ENCODE data around the gene EEFSEC. TPM values are rescaled to one million over a fixed set of nuclear protein-coding genes. Genes with fewer than 3 reads are reported as not detected.

Gene EEFSEC
- total RNA-seq, 2 experiments from 2014 or later = 22.1 to 22.7 TPM

DNA sequence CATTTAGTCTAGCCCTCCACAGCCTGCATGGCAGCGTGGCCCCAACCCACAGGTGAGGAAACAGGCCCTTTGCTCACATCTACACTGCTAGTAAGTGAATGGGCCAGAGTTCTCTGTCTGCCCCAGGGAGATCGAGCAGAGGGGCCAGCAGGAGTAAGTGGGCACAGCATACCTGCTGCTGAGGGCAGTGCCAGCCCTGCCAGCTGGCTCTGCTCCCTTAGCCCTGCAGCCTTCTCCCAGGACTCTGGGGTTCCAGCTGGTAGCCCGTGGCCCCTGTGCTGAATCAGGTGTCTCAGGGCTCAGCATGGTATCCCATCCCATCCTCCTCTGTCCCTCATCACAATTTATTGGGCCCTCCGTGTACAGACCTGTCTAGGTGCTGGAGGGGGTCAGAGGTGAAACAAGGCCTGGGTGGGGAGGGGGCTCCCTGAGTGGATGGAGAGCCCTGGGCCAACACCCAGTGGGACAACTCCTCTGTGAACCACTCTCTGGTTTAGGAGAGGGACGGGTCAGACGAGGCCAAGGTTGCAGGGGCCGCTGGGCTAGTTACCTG, 211.6 kb downstream of the EEFSEC start:
- ATAC-seq (ENCODE audit: low read depth) (no peak), DNase-seq (no peak)
- peaks cover 5% of the 10 kb centered on the region for H3K4me1 Mint-ChIP-seq
- POLR2A ChIA-PET = no interaction called here
- no peaks in the 10 kb centered on the region for H3K27me3 Mint-ChIP-seq
- H3K36me3 Mint-ChIP-seq = no peaks in the 10 kb centered on the region
- H3K9me3 Mint-ChIP-seq = no peaks in the 10 kb centered on the region
- H3K4me3 Mint-ChIP-seq = no peak overlapping the region
- no peak overlapping the region for H3K27ac Mint-ChIP-seq

- Mint-ChIP-seq H3K4me1 (peaks cover 5% of the 10 kb centered on the region), H3K36me3 (no peaks in the 10 kb centered on the region), H3K9me3 (no peaks in the 10 kb centered on the region), H3K27me3 (no peaks in the 10 kb centered on the region), H3K4me3 (no peak overlapping the region), H3K27ac (no peak overlapping the region)
- ATAC-seq (ENCODE audit: low read depth) = no peak
- DNase-seq = no peak
- POLR2A ChIA-PET = no interaction called here
Measured at GRCh38 chr3:128366136-128366535, 212.9 kb downstream of the EEFSEC start.

DNA sequence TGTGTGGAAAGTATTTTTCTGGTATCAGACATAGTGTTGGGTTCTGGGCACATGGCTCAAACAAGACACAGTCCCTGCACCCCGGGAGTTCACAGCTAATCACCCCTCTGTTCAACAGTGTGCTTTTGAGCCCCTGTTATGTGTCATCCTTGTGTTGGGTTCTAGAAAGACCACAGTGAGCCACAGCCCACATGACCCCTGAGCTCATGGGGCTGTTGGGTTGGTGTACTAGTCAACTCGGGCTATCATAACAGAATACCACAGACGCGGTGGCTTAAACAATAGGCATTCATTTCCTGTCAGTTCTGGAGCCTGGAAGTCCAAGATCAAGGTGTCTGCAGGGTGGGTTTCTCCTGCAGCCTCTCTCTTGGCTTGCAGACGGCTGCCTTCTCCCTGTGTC, 213.4 kb downstream of the EEFSEC start:
- no peak overlapping the region for H3K4me3 Mint-ChIP-seq

GRCh38 chr3:128367221-128367620, 213.9 kb downstream of the EEFSEC start:
- Mint-ChIP-seq H3K27me3 (no peaks in the 10 kb centered on the region), H3K4me3 (no peak overlapping the region), H3K36me3 (no peaks in the 10 kb centered on the region), H3K9me3 (no peaks in the 10 kb centered on the region), H3K27ac (no peak overlapping the region), H3K4me1 (peaks cover 5% of the 10 kb centered on the region)
- no peak for DNase-seq
- POLR2A ChIA-PET = no interaction called here
- no peak for ATAC-seq (ENCODE audit: low read depth)

More for the DNA sequence above, 213.4 kb downstream of the EEFSEC start:
- Mint-ChIP-seq H3K36me3 (no peaks in the 10 kb centered on the region), H3K27ac (no peak overlapping the region), H3K9me3 (no peaks in the 10 kb centered on the region), H3K27me3 (no peaks in the 10 kb centered on the region), H3K4me1 (peaks cover 5% of the 10 kb centered on the region)
- ATAC-seq (ENCODE audit: low read depth) = no peak
- POLR2A ChIA-PET = no interaction called here
- DNase-seq = no peak

GRCh38 chr3:128367761-128368160, 214.5 kb downstream of the EEFSEC start:
- H3K4me3 Mint-ChIP-seq = no peak overlapping the region
- ATAC-seq (ENCODE audit: low read depth) = no peak
- POLR2A ChIA-PET = no interaction called here
- no peak for DNase-seq
- no peaks in the 10 kb centered on the region for H3K36me3 Mint-ChIP-seq
- H3K27me3 Mint-ChIP-seq = no peaks in the 10 kb centered on the region
- H3K9me3 Mint-ChIP-seq = no peaks in the 10 kb centered on the region
- H3K27ac Mint-ChIP-seq = no peak overlapping the region
- peaks cover 8% of the 10 kb centered on the region for H3K4me1 Mint-ChIP-seq

DNA sequence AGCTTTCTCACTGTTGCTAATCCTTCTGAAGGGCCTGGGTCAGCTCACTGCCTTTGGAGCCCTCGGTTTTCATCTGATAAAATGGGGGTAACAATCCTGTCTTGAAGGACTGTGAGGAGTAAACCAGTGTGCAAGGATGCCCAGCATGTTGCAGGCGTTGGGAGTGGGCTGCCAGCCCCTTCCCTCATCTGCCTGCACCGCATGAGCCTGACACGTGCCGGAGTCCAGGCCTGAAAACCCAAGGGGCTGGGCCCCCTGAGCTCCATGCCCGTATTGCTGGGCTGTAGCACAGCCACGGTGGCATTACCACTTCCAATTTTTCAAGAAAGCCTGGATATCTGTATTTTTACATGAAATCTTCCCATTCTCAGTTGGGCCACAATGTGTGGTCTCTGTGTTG, 215.3 kb downstream of the EEFSEC start:
- Mint-ChIP-seq H3K9me3 (no peaks in the 10 kb centered on the region), H3K27me3 (no peaks in the 10 kb centered on the region), H3K27ac (no peak overlapping the region), H3K36me3 (no peaks in the 10 kb centered on the region), H3K4me3 (no peak overlapping the region), H3K4me1 (peaks cover 9% of the 10 kb centered on the region)
- DNase-seq (no peak), ATAC-seq (ENCODE audit: low read depth) (no peak)
- POLR2A ChIA-PET = no interaction called here

DNA sequence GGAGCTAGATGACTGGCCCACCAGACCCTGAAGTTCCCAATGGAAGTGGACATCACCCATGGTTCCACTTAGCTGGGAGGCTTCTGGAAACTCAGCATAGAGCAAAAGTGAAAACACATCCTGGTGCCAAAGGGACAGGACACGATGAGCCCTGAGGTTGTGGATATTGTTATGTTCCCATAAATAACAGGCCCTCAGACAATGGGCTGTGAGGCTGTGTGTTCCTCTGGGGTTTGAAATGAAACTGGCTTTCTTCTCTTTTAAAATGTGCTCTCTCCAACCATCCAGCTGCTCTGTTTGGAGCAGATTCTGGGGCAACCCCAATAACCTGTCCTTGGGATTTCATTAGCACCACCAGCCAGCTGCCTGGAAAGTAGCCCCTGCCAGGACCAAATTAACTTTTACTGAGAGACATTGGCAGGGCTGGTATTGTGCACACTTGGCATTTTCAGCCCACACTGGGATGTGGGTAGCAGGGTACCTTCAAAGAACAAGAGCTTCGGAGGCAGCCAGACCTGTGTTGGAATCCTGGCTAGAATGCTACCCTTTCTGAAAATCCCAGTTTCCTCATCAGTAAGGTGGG, 215.9 kb downstream of the EEFSEC start:
- Mint-ChIP-seq H3K27me3 (no peaks in the 10 kb centered on the region), H3K27ac (no peak overlapping the region), H3K4me1 (peaks cover 9% of the 10 kb centered on the region), H3K36me3 (no peaks in the 10 kb centered on the region), H3K4me3 (no peak overlapping the region), H3K9me3 (no peaks in the 10 kb centered on the region)
- DNase-seq (no peak), ATAC-seq (ENCODE audit: low read depth) (no peak)
- POLR2A ChIA-PET = no interaction called here

GRCh38 chr3:128369881-128370642, 216.8 kb downstream of the EEFSEC start:
- ATAC-seq (ENCODE audit: low read depth) (no peak), DNase-seq (no peak)
- H3K4me1 Mint-ChIP-seq = peaks cover 9% of the 10 kb centered on the region
- no peak overlapping the region for H3K27ac Mint-ChIP-seq
- no peak overlapping the region for H3K4me3 Mint-ChIP-seq
- H3K36me3 Mint-ChIP-seq = no peaks in the 10 kb centered on the region
- H3K9me3 Mint-ChIP-seq = no peaks in the 10 kb centered on the region
- POLR2A ChIA-PET = no interaction called here
- no peaks in the 10 kb centered on the region for H3K27me3 Mint-ChIP-seq

DNA sequence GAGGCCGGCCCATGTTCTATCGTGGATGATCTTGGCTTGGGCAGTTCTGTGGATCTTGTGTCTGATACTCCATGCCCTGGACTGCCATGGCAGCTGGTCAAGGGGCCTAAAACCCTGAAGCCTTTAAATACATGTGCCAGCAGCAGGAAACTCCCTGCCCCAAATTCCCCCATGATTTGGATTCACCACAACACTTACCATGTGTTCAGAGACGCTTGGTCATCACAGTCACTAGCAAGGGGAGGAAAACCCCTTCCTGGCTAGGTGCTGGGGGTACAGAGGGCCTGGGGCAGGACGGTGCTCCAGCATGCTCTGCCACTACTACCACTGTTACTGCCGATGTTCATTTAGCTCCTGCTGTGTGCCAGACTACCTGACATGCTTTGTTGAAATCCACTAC, 219.0 kb downstream of the EEFSEC start:
- DNase-seq (no peak), ATAC-seq (ENCODE audit: low read depth) (no peak)
- Mint-ChIP-seq H3K27me3 (no peaks in the 10 kb centered on the region), H3K27ac (no peak overlapping the region), H3K4me3 (no peak overlapping the region), H3K9me3 (no peaks in the 10 kb centered on the region), H3K4me1 (peaks cover 4% of the 10 kb centered on the region), H3K36me3 (no peaks in the 10 kb centered on the region)
- POLR2A ChIA-PET = no interaction called here

DNA sequence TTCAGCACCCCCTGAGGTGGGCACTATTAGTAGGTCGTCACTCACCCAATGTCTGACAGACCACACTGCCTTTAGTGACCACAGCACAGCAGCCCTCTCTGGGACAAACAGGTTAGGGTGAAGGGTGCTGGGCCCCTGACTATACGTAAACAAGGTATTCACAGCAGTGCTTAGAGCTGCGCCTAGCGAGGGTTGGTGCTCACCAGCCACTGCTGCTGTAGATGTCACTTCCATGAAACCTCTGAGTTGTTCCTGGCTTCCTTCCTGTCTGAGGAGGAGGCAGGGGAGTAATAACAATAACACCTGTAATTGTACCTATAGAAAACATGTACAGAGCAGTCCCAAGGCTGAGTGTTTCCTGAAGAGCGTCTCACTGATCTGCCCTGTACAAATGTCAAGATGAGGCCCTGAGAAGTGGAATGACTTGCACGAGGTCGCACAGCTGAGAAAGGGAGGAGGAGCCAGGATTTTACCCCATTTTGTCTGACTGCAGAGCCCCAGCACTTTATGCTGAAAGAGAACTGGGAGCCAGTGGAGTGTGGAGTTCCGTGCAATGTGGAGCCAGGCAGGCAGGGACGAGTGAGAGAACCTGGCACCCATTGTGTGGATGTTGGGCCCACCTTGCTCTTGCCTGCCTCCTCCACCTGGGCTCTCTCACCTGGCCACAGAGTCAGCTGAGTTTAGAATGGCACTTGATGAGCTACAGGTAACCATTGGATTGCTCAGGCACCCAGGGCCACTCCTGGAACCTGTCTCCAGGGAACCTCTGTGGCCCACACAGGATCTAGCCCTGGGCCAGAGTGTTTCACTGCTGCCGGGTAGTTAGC, 219.6 kb downstream of the EEFSEC start:
- peaks cover 4% of the 10 kb centered on the region for H3K4me1 Mint-ChIP-seq
- no peak overlapping the region for H3K4me3 Mint-ChIP-seq
- no peaks in the 10 kb centered on the region for H3K9me3 Mint-ChIP-seq
- POLR2A ChIA-PET = no interaction called here
- no peak for ATAC-seq (ENCODE audit: low read depth)
- no peaks in the 10 kb centered on the region for H3K36me3 Mint-ChIP-seq
- DNase-seq = no peak
- H3K27ac Mint-ChIP-seq = no peak overlapping the region
- no peaks in the 10 kb centered on the region for H3K27me3 Mint-ChIP-seq

GRCh38 chr3:128374746-128375445, 221.6 kb downstream of the EEFSEC start:
- ATAC-seq (ENCODE audit: low read depth) (no peak), DNase-seq (no peak)
- Mint-ChIP-seq H3K27ac (no peak overlapping the region), H3K4me3 (no peak overlapping the region), H3K4me1 (peaks cover 4% of the 10 kb centered on the region), H3K36me3 (no peaks in the 10 kb centered on the region), H3K9me3 (no peaks in the 10 kb centered on the region), H3K27me3 (no peaks in the 10 kb centered on the region)
- POLR2A ChIA-PET = no interaction called here

DNA sequence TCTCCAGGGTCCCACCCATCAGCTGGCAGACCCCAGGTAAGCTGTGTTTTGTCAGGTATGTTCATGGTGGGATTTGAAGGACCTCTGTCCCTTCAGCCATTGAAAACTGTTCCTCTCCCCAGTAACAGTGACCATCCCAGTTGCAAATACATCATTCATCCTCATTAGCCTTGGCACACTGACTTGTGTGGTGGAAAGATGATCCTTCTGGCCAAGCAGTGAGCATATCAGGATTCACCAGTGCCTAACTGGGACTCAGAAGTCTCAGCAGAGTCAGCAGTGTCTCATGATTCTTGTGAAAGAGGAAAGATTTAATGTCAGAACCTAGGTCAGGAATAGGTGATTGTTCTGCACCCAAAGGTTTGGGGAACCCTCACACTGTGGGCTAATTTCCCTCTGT, 223.2 kb downstream of the EEFSEC start:
- Mint-ChIP-seq H3K9me3 (no peaks in the 10 kb centered on the region), H3K4me1 (peaks cover 4% of the 10 kb centered on the region), H3K27ac (no peak overlapping the region), H3K4me3 (no peak overlapping the region), H3K36me3 (no peaks in the 10 kb centered on the region), H3K27me3 (no peaks in the 10 kb centered on the region)
- ATAC-seq (ENCODE audit: low read depth) = no peak
- DNase-seq = no peak
- POLR2A ChIA-PET = no interaction called here

GRCh38 chr3:128378631-128379347, 225.5 kb downstream of the EEFSEC start:
- Mint-ChIP-seq H3K9me3 (no peaks in the 10 kb centered on the region), H3K27me3 (no peaks in the 10 kb centered on the region), H3K36me3 (no peaks in the 10 kb centered on the region), H3K4me3 (no peak overlapping the region), H3K4me1 (no peaks in the 10 kb centered on the region), H3K27ac (no peak overlapping the region)
- no peak for DNase-seq
- ATAC-seq (ENCODE audit: low read depth) = no peak
- POLR2A ChIA-PET = no interaction called here

All from activated naive CD8-positive, alpha-beta T cell treated with anti-CD3 and anti-CD28 coated beads, Interleukin-2, amount 10 ng/mL, durations not matched to agents 7 days and 5 days (primary cell).